HUES48 (cell line): Measurements from ENCODE around the gene ACTR1A.
"Not testable (repeated sequence)": the region's sequence is repeated elsewhere in the genome, so short reads cannot be mapped to it uniquely, and the experiment has no call there.

Experiments used
- H3K27ac ChIP-seq: one replicate; pipeline ENCODE4 v1.7.0; 2013; ENCODE audit warnings: low read depth, low read length, inconsistent platforms
- H3K27me3 ChIP-seq: 2 replicates; pipeline ENCODE4 v1.6.1; 2013; ENCODE audit warnings: mild to moderate bottlenecking, low read length; ENCODE audit not compliant: control insufficient read depth, insufficient read depth
- H3K36me3 ChIP-seq: 2 replicates; pipeline ENCODE4 v1.6.1; 2013; ENCODE audit warnings: low read length; ENCODE audit not compliant: control insufficient read depth, insufficient read depth
- H3K4me1 ChIP-seq: 2 replicates; pipeline ENCODE4 v1.6.1; 2013; ENCODE audit warnings: mild to moderate bottlenecking, low read length; ENCODE audit not compliant: control insufficient read depth, insufficient read depth
- H3K4me3 ChIP-seq: 2 replicates; pipeline ENCODE4 v1.5.1; 2013; ENCODE audit warnings: mild to moderate bottlenecking, low read depth, low read length
- H3K9ac ChIP-seq: 2 replicates; pipeline ENCODE4 v1.6.1; 2013; ENCODE audit warnings: mild to moderate bottlenecking, low read depth, low read length, moderate library complexity
- H3K9me3 ChIP-seq: 2 replicates; pipeline ENCODE4 v1.6.1; 2013; ENCODE audit warnings: low read length; ENCODE audit not compliant: control insufficient read depth, insufficient read depth

Gene ACTR1A

DNA sequence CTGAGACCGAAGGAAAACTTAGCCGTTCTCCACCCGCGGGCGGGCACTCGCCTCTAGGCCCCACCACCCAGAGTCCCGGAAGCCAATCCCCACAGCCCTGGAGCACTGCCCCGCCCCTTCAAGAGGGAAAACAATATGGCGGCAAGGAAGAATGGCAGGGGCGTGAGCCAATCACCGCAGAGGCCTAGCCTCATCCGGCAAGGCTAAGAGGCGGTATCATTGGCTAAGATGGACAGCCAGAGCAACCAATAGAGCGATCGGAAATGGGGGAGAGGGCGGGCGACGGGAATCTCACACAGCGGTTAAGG, 529 bp downstream of the ACTR1A start:
- Histone ChIP-seq H3K4me1 (peaks cover 17% of the 10 kb centered on the region), H3K9me3 (no peaks in the 10 kb centered on the region), H3K27me3 (peaks cover 16% of the 10 kb centered on the region), H3K27ac (peak overlapping the region; percentile 79), H3K36me3 (no peaks in the 10 kb centered on the region), H3K9ac (peak overlapping the region; percentile 64), H3K4me3 (peak overlapping the region; percentile 94)

DNA sequence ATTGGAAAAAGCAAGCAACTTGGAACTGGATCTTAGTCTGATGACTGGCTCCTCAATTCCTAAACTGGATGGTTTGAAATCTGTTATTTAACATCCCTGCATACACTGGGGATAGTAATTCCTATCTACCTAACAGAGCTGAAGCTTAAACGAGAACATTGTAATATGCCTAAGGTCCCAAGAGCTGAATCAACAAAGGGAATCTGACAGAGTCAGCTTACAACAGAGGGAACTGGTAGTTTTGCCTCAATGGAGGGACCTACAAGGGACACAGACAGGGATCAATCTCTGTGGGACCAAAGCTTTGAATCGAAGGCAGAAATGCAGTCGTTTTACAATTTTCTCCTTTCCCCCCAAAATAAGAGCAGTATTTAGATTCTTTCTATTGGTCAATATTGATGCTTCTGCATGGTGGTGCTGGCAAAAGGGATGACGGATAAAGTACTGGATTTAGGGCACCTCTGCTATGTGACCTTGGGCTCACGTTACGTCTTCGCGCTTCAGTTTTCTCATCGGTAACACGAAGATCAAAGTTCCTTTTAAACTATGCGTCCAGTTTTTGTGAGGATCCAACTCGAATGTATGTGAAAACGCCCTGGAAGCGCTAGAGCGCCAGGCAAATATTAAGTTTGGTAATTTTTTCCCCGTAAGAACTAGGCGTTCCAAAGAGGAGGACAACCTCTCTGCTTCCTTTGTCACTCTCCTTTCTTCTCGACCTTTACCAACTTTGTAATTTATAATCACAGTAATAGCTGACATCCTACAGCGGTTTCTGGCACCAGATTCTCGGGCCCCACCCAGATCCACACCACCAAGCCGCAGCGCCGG, 1.1 kb downstream of the ACTR1A start:
- H3K4me3 ChIP-seq: peak overlapping the region; percentile 94
- H3K27ac ChIP-seq: peak overlapping the region; percentile 53
- peaks cover 17% of the 10 kb centered on the region for H3K4me1 ChIP-seq
- H3K9ac ChIP-seq: peak overlapping the region; percentile 64
- peaks cover 16% of the 10 kb centered on the region for H3K27me3 ChIP-seq
- no peaks in the 10 kb centered on the region for H3K36me3 ChIP-seq
- no peaks in the 10 kb centered on the region for H3K9me3 ChIP-seq

DNA sequence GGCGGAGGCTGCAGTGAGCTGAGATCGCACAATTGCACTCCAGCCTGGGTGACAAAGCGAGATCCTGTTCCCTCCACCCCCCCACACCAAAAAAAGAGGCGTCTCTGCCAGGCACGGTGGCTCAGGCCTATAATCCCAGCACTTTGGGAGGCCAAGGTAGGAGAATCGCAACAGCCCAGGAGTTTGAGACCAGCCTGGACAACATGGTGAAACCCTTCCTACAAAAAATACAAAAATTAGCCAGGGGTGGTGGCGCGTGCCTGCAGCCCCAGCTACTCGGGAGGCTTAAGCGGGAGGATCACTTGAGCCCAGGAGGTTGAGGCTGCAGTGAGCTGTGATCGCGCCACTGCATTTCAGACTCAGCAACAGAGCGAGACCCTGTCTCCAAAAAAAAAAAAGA, 1.8 kb downstream of the ACTR1A start:
- not testable (repeated sequence) for H3K9me3 ChIP-seq, H3K27ac ChIP-seq, H3K4me3 ChIP-seq, H3K9ac ChIP-seq, H3K36me3 ChIP-seq
- peaks cover 11% of the 10 kb centered on the region for H3K27me3 ChIP-seq
- peaks cover 17% of the 10 kb centered on the region for H3K4me1 ChIP-seq

DNA sequence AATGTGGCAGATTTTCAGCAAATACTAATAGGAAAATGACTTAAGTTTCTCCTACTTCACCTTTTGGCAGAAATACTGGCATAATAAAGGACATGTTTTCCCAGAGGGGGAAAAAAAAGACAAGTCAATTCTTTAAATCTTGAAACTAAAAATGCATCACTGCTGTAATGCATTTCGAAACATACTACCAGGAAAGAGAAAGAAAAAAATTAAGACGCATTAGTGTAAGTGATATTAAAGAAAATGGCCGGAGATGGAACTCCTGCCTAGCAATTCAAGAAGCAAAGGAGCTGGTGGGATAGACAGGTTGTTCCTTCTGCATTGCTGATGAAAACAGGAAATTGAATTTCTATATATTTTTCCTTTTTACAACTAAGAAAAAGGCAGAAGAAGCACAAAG, 3.2 kb downstream of the ACTR1A start:
- Histone ChIP-seq H3K27me3 (no peaks in the 10 kb centered on the region), H3K27ac (no peak overlapping the region), H3K36me3 (no peaks in the 10 kb centered on the region), H3K9ac (no peak overlapping the region), H3K4me3 (no peak overlapping the region), H3K9me3 (no peaks in the 10 kb centered on the region), H3K4me1 (peaks cover 11% of the 10 kb centered on the region)

DNA sequence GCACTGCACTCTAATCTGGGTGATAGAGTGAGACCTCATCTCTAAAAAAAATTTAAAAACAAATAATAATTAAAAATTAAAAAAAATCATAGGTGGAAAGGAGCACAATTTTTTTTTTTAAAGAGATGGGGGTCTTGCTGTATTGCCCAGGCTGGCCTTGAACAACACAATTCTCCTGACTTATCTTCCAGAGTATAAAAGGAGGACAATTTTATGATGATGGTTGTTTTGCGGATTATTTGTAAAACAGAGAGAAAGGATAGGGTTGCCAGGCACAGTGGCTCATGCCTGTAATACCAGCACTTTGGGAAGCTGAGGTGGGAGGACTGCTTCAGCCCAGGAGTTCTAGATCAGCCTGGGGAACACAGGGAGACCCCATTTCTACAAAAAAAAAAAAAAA, 5.0 kb downstream of the ACTR1A start:
- Histone ChIP-seq H3K36me3 (no peaks in the 10 kb centered on the region), H3K4me3 (no peak overlapping the region), H3K9me3 (no peaks in the 10 kb centered on the region), H3K9ac (no peak overlapping the region), H3K27ac (no peak overlapping the region), H3K27me3 (no peaks in the 10 kb centered on the region), H3K4me1 (peaks cover 6% of the 10 kb centered on the region; the same call in 1 of the 2 replicates)

DNA sequence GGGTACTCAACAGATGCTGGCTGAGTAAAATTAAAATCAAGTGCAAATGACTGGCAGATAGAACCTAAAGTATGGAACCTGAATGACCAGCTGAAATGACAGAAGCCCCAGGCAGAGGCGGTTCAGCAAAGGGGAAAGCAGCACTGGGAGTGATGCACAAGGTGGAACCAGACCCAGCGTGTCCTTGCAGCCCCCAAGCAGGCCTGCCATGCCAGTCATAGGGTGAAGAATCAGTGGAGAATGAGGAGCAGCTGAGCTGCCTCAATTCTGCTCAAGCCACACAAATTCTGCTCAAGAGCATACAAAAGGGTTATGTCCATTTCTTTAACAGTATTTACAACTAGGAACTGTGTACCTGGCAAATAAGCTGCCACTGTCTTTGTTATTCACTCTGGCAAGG, 8.7 kb downstream of the ACTR1A start:
- H3K27ac ChIP-seq: no peak overlapping the region
- H3K4me3 ChIP-seq: no peak overlapping the region
- no peaks in the 10 kb centered on the region for H3K4me1 ChIP-seq
- H3K36me3 ChIP-seq: peaks cover 11% of the 10 kb centered on the region
- H3K27me3 ChIP-seq: no peaks in the 10 kb centered on the region
- H3K9ac ChIP-seq: no peak overlapping the region
- H3K9me3 ChIP-seq: no peaks in the 10 kb centered on the region

- H3K9ac ChIP-seq: no peak overlapping the region
- H3K4me3 ChIP-seq: no peak overlapping the region
- H3K36me3 ChIP-seq: peaks cover 19% of the 10 kb centered on the region
- no peak overlapping the region for H3K27ac ChIP-seq
- H3K4me1 ChIP-seq: no peaks in the 10 kb centered on the region
- H3K27me3 ChIP-seq: no peaks in the 10 kb centered on the region
- no peaks in the 10 kb centered on the region for H3K9me3 ChIP-seq
These were observed 9.5 kb downstream of the ACTR1A start for GRCh38 chr10:102492983-102493382.

DNA sequence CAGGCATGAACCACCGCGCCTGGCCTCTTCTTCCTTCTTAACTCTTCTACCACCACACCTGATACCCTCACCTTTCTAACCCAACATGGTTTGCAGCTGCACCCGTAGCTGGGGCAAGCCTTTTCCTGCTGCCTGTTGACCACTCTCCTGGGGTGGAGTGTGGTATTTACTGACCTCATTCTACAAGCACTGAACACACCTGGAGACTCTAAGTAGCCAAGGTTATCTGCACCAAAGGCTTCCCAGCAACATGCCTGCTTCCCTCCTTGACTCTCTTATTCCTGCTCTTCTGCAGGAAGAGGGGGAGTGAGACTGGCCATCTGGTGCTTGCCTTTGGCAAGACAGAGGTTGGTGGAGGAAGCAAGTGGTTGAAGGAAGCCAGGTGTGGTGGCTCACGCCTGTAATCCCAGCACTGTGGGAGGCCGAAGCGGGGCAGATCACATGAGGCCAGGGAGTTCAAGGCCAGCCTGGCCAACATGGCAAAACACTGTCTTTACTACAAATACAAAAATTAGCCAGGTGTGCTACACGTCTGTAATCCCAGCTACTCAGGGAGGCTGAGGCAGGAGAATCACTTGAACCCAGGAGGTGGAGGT, 10.1 kb downstream of the ACTR1A start:
- Histone ChIP-seq H3K4me3 (no peak overlapping the region), H3K27me3 (no peaks in the 10 kb centered on the region), H3K9me3 (no peaks in the 10 kb centered on the region), H3K4me1 (no peaks in the 10 kb centered on the region), H3K36me3 (peaks cover 22% of the 10 kb centered on the region), H3K27ac (no peak overlapping the region), H3K9ac (no peak overlapping the region)

DNA sequence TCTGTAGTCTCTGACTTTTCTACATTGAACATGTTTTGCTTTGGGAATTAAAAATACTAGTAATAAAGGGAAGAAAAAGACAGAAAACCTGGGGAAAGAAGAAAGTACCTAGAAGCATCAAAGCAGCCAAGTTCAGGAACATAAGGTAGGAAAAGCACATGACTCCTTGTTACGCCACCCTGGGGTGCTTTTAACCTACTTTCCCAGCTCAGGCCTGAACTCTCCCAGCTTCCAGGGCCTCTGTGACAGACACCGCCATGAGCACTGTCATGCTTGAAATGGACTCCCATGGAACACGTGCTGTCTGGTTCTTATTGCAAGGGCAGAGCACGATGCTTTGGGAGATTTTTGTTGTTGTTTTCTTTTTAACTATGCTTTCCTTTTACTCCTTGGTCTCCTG, 11.4 kb downstream of the ACTR1A start:
- Histone ChIP-seq H3K27ac (no peak overlapping the region), H3K4me1 (no peaks in the 10 kb centered on the region), H3K4me3 (no peak overlapping the region), H3K9me3 (no peaks in the 10 kb centered on the region), H3K27me3 (no peaks in the 10 kb centered on the region), H3K36me3 (peaks cover 30% of the 10 kb centered on the region), H3K9ac (no peak overlapping the region)

GRCh38 chr10:102485093-102485784, 17.3 kb downstream of the ACTR1A start:
- no peak overlapping the region for H3K9ac ChIP-seq
- H3K4me1 ChIP-seq: no peaks in the 10 kb centered on the region
- no peaks in the 10 kb centered on the region for H3K9me3 ChIP-seq
- H3K27me3 ChIP-seq: no peaks in the 10 kb centered on the region
- H3K27ac ChIP-seq: no peak overlapping the region
- peaks cover 85% of the 10 kb centered on the region for H3K36me3 ChIP-seq
- H3K4me3 ChIP-seq: no peak overlapping the region

- Histone ChIP-seq H3K9ac (no peak overlapping the region), H3K36me3 (peaks cover 92% of the 10 kb centered on the region), H3K27me3 (no peaks in the 10 kb centered on the region), H3K9me3 (no peaks in the 10 kb centered on the region), H3K27ac (no peak overlapping the region), H3K4me1 (no peaks in the 10 kb centered on the region), H3K4me3 (no peak overlapping the region)
These were observed 18.5 kb downstream of the ACTR1A start for GRCh38 chr10:102484021-102484420.
